ENCODE data around the gene SCN4B.

The SCN4B gene

GRCh38 chr11:118129471-118130172 lies 23.0 kb downstream of the SCN4B start:
- DNase-seq (ENCODE audit: low read depth), result no peak

GRCh38 chr11:118128721-118129470 lies 23.7 kb downstream of the SCN4B start:
- DNase-seq (ENCODE audit: low read depth), result no peak

- DNase-seq (ENCODE audit: low read depth), result no peak
Observed at GRCh38 chr11:118128310-118128709, 24.3 kb downstream of the SCN4B start.

DNA sequence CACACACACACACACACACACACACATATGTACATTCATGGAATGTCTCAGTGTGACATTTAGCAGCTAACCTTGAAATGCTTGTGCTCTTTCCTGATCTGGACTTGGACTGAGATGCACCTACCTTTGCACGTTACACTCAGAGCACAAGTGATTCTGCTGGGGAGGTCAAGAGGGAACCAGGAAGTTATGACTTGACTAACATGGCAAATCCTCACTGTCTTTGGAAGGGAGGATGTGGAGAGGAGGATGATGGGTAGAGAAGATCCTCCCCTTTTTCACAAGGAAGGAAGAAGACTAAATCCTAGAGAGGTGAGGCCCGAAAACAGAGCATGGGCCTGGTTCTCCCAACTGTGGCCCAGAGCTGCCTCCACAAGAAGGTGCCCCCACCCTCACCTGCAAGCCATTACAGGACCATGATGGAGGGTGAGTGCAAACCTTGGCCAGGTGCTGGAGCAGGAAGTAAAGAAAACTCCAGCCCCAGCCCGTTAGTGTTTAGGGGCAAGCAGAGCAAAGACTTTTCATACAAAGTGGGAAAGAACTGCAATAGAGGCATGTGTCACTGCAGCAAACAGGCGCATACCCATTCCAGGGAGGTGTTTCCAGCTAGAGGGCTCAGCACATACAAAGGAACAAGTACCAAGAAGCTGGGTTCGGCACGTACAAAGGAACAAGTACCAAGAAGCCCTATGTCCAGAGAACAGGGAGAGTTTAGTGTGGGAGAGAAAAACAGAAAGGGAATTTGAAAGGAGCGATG lies 26.4 kb downstream of the SCN4B start:
- no peak for DNase-seq (ENCODE audit: low read depth)

GRCh38 chr11:118124929-118125535 lies 27.6 kb downstream of the SCN4B start:
- DNase-seq (ENCODE audit: low read depth), result no peak

- DNase-seq (ENCODE audit: low read depth), result no peak
Observed at GRCh38 chr11:118120793-118121192, 31.8 kb downstream of the SCN4B start.

GRCh38 chr11:118117790-118118601 lies 34.6 kb downstream of the SCN4B start:
- DNase-seq (ENCODE audit: low read depth), result no peak

DNA sequence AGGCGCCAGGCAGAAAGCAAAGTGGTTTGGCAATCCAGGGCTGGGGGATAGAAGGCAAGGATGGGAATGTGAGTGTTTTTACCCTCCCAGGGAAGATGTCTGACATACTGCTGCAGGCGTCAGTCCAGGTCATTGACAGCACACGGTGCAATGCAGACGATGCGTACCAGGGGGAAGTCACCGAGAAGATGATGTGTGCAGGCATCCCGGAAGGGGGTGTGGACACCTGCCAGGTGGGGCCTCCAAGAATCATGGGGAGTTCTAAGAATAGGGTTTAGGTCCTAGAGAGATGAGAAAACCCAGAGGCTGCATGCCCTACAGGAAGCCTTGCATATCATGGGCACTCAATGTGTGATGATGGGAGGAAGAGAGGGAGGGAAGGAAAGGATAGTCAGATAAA lies 37.6 kb downstream of the SCN4B start:
- no peak for DNase-seq (ENCODE audit: low read depth)

DNA sequence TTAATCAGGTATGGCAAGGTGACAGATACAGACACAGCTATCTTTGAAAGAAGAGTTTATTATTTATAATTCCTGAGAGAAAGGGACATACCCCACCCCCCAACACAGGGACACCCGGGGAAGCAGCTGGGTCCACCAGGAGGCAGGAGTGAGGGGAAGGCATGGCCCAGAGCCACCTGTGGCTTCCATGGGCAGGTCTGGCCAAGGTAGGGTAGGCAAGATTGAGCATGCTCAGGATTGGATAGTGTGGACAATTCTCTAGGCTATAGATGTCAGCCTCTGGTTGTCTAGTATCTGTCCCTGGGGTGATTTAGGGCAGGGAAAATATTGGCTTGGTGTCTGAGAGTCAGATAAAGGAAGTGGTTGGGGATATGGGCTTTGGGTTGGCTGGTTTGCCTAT lies 38.4 kb downstream of the SCN4B start:
- no peak for DNase-seq (ENCODE audit: low read depth)

GRCh38 chr11:118112711-118113430 lies 39.8 kb downstream of the SCN4B start:
- no peak for DNase-seq (ENCODE audit: low read depth)

GRCh38 chr11:118111744-118112035 lies 40.9 kb downstream of the SCN4B start:
- DNase-seq (ENCODE audit: low read depth), result no peak

GRCh38 chr11:118111019-118111743 lies 41.4 kb downstream of the SCN4B start:
- no peak for DNase-seq (ENCODE audit: low read depth)

DNA sequence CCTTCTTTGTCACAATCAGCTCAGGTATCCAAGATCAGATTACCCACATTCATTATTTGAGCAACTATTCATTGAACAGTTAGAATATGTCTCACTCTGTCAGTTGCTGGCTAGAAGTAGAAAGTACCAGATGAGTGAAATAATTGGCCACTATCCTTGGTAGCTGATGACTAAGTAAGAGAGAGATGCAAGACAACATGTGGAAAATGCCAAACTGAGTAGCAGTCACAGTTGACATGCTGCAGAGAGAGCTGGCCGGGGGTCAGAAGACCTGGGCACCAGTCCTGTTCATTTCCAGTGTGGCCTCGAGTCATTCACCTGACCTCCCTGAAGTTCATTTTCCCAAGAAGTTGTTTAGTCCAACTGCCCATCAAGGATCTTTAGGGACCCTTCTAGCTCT lies 43.4 kb downstream of the SCN4B start:
- no peak for DNase-seq (ENCODE audit: low read depth)

- no peak for DNase-seq (ENCODE audit: low read depth)
Observed at GRCh38 chr11:118108513-118108912, 44.1 kb downstream of the SCN4B start.

DNA sequence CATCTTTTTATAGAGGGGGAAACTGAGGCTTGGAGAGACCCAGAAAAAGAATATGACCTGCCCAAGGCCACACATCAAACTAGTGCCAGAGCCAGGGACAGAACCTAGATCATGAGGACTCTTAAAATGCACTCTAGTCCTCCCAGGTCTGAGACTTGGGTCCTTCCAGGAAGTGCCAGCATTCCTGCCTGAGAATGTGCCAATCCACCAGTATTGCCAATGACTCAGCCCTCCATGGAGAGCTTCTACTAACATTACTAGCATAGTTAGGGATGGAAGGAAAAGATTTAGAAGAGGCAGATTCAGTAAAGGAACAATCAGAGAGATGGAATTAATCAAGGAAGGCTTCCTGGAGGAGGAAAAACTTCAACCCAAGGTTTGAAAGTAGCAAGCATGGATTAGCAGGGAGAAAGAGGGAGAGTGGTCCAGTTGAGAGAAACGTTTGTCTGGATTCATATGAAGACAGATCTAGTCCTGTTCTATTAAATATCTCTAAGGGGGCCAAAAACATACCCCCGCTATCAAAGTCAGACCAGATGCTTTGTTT lies 45.8 kb downstream of the SCN4B start:
- no peak for DNase-seq (ENCODE audit: low read depth)

DNA sequence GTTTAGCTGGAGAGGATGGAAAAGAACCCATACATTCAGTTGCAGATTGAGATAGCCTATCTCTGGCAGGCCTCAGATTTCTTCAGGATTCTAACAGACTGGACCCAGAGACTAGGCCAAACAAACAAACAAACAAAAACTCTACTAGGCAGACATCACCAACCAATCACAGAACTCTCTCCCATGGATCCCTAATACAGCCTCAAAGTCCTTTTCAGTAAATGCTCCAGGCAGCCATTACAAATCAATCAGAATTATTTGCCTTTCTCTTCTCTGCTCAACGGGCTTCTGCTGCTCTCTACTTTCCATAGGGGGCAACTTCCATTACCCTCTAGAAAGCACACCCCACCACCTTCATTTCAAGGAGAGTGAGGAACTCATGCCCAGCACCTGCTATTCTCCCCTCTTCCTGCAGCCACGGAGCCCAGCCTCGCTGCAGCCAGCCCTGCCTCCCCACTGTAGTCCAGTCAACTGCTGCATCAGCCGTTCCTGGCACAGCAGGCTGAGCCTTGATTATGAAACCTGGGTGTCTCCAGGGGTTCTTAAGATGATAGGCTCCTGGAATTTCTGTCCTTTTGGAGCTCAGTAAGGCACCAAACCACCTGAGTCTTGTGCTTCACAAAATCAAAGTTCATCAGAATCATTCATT lies 46.8 kb downstream of the SCN4B start:
- DNase-seq (ENCODE audit: low read depth), result no peak

DNA sequence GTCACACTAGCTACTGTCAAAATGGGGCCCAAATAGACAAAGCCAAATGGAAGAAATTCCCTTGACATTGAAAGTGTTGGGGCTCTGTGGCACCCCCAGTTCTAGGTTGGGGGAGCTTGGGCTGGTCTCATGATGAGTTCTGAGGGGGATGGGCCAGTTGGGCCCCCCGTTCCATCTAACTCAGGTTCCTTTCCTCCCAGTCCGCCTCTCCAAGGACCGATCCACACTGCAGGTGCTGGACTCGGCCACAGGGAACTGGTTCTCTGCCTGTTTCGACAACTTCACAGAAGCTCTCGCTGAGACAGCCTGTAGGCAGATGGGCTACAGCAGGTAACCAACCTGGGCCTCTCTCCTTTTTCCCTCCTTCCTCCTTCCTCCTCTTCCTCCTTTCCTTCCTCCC lies 48.1 kb downstream of the SCN4B start:
- no peak for DNase-seq (ENCODE audit: low read depth)

GRCh38 chr11:118102721-118103261 lies 49.8 kb downstream of the SCN4B start:
- DNase-seq (ENCODE audit: low read depth), result no peak

GRCh38 chr11:118100691-118101232 lies 51.9 kb downstream of the SCN4B start:
- DNase-seq (ENCODE audit: low read depth), result no peak

All from stimulated activated CD8-positive, alpha-beta memory T cell treated with anti-CD3 and anti-CD28 coated beads, Interleukin-12 subunit alpha, Interleukin-12 subunit beta, amount 100 ng/mL, for 1 hour (primary cell).